Nephron progenitor cell (in vitro differentiated cells): ENCODE measurements around the gene CLTA.

Experiments used
- DNase-seq: peaks from one replicate; pipeline ENCODE4 v3.0.0; 2021
- H3K27ac Mint-ChIP-seq: 2 replicates; pipeline ENCODE4 v1.8.0; 2021; ENCODE audit warnings: mild to moderate bottlenecking, moderate library complexity, mixed read lengths
- H3K27me3 Mint-ChIP-seq: 2 replicates; pipeline ENCODE4 v1.8.0; 2021; ENCODE audit warnings: mild to moderate bottlenecking, low read depth, mixed read lengths; ENCODE audit not compliant: poor library complexity
- H3K36me3 Mint-ChIP-seq: 2 replicates; pipeline ENCODE4 v1.8.0; 2021; ENCODE audit warnings: low read depth, mixed read lengths
- H3K4me1 Mint-ChIP-seq: 2 replicates; pipeline ENCODE4 v1.8.0; 2021; ENCODE audit warnings: mixed read lengths
- H3K4me3 Mint-ChIP-seq: 2 replicates; pipeline ENCODE4 v1.8.0; 2021; ENCODE audit warnings: mild to moderate bottlenecking, moderate library complexity, mixed read lengths
- H3K9me3 Mint-ChIP-seq: 2 replicates; pipeline ENCODE4 v1.8.0; 2021; ENCODE audit warnings: mild to moderate bottlenecking, moderate library complexity, mixed read lengths
- TF ChIP-seq, protein P1 (sequence below): fragments of 200-600 bp; sonication (generic); IDR thresholded peaks from 2 replicates; pipeline ENCODE4 v1.5.0; 2021; ENCODE audit warnings: antibody characterized with exemption

The CLTA gene, protein sequence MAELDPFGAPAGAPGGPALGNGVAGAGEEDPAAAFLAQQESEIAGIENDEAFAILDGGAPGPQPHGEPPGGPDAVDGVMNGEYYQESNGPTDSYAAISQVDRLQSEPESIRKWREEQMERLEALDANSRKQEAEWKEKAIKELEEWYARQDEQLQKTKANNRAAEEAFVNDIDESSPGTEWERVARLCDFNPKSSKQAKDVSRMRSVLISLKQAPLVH

DNA sequence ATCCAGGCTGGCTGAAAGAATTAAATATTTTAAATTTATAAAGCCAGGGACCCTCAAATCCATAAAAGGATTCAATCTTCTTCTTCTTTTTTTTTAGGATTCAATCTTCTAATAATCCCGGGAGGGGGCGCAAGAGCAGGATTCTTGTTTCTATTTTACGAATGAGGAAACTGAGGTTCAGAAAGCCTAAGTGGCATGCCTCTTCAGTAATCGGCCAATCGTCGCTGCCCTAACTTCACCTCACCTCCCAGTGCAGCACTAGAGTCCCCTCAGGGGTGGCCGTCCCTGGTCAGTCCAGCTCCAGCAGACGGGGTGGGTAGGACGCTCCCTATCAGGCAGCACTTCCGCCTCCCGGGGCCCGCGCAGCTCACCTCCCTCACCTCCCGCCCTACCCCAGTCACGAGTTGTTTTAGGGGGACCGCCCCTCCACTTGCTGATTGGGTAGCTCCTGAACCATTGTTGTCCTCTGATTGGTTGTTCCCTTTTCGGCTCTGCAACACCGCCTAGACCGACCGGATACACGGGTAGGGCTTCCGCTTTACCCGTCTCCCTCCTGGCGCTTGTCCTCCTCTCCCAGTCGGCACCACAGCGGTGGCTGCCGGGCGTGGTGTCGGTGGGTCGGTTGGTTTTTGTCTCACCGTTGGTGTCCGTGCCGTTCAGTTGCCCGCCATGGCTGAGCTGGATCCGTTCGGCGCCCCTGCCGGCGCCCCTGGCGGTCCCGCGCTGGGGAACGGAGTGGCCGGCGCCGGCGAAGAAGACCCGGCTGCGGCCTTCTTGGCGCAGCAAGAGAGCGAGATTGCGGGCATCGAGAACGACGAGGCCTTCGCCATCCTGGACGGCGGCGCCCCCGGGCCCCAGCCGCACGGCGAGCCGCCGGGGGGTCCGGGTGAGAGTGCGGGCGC, at the start of gene CLTA:
CLTA (plus strand) TSS at position 534 of the 902 bp plus-strand sequence; CDS start at position 670, 136 bp downstream.
- Mint-ChIP-seq H3K36me3 (peaks cover 21% of the 10 kb centered on the region), H3K4me1 (peaks cover 62% of the 10 kb centered on the region), H3K27ac (peak within 1 kb of the TSS; percentile 90), H3K4me3 (peak within 1 kb of the TSS; percentile 92), H3K9me3 (no peaks in the 10 kb centered on the region), H3K27me3 (peaks cover 8% of the 10 kb centered on the region)
- TF ChIP-seq, protein P1, sequence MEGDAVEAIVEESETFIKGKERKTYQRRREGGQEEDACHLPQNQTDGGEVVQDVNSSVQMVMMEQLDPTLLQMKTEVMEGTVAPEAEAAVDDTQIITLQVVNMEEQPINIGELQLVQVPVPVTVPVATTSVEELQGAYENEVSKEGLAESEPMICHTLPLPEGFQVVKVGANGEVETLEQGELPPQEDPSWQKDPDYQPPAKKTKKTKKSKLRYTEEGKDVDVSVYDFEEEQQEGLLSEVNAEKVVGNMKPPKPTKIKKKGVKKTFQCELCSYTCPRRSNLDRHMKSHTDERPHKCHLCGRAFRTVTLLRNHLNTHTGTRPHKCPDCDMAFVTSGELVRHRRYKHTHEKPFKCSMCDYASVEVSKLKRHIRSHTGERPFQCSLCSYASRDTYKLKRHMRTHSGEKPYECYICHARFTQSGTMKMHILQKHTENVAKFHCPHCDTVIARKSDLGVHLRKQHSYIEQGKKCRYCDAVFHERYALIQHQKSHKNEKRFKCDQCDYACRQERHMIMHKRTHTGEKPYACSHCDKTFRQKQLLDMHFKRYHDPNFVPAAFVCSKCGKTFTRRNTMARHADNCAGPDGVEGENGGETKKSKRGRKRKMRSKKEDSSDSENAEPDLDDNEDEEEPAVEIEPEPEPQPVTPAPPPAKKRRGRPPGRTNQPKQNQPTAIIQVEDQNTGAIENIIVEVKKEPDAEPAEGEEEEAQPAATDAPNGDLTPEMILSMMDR = peak; percentile 31
- peak; percentile 91 for DNase-seq

DNA sequence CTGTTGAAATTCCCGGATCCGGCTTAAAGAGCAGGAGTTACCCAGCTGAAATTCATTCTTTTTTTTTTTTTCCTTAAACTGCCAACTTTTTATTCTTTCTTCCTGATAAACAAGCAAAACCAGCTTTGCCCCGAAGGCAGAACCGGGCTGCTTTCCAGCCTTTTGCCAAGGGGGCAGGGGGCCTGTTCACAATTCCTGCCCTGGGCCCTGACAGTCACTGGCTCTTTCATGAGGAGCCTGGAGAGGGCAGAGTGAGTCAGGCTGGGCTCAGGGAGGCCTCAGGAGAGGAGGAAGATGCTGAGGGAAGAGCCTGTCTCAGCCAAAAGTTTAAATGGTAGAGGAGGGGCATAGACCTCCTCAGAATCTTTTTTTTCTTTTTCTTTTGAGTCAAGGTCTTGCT, 49.4 kb upstream of the CLTA start:
- H3K27ac Mint-ChIP-seq = no peak overlapping the region
- peak; percentile 12 for DNase-seq

DNA sequence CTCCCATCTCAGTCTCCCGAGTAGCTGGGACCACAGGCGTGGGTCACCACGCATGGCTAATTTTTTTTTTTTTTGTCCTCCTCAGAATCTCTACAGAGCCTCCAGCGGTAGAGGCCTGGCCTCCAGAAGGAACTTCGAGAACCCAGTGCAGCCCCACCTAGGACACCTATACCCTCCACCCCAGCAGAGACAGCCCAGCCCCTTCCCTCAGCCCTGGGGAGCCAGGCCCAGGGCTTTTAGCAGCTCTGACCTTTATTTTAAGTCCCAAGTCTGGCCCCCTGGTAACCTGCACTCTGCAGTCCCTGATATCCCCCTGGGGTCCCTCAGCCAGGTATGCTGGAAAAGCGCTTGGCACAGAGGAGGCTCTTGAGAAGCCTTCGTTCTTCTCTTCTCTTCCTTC, 49.0 kb upstream of the CLTA start:
- H3K27me3 Mint-ChIP-seq = peaks cover 20% of the 10 kb centered on the region
- peaks cover 14% of the 10 kb centered on the region for H3K9me3 Mint-ChIP-seq
- no peak overlapping the region for H3K4me3 Mint-ChIP-seq
- H3K36me3 Mint-ChIP-seq = peaks cover 24% of the 10 kb centered on the region
- no peak overlapping the region for H3K27ac Mint-ChIP-seq
- H3K4me1 Mint-ChIP-seq = peaks cover 64% of the 10 kb centered on the region
- TF ChIP-seq, protein P1 = no peak
- no peak for DNase-seq

More for the DNA sequence above, 49.4 kb upstream of the CLTA start:
- Mint-ChIP-seq H3K36me3 (peaks cover 22% of the 10 kb centered on the region), H3K4me3 (no peak overlapping the region), H3K27me3 (peaks cover 20% of the 10 kb centered on the region), H3K4me1 (peaks cover 61% of the 10 kb centered on the region), H3K9me3 (peaks cover 12% of the 10 kb centered on the region)
- TF ChIP-seq, protein P1 = no peak

DNA sequence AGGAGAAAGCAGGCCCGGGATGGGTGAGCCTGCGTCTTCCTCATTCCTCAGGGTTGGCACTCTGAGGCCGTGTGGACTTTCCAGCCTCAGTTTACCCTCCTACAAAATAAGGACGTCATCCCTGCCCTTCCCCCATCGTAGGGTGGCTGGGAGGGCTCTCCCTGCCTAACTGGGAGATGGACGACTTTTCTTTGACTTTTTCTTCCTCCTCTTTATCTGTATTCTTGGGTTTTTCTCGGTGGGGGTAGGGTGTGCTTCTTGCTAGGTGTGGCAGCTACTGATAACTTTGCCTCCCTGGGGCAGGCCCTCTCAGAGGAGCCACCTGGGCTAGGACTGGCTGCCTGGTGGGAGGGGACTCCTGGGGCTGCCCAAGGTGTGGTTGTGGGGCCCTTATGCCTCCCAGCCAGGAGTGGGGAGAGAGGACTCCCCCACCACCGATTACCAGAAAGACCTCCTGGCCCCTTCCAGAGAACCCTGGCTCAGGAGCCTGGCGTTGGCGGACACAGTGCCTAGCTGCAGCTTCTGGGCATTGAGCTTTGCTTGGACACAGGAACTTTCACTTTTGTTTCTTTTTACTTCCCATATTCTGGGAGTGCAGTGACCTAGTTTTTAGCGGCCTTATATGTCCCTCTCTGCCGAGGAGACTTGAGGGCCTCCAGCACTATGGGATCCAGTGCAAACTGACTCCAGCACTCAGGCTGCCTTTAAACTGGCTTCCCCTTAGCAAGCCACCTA, 48.0 kb upstream of the CLTA start:
- H3K9me3 Mint-ChIP-seq = peaks cover 14% of the 10 kb centered on the region
- H3K27ac Mint-ChIP-seq = no peak overlapping the region
- H3K4me1 Mint-ChIP-seq = peaks cover 62% of the 10 kb centered on the region
- peaks cover 17% of the 10 kb centered on the region for H3K27me3 Mint-ChIP-seq
- H3K36me3 Mint-ChIP-seq = peaks cover 33% of the 10 kb centered on the region
- TF ChIP-seq, protein P1 = no peak
- no peak for DNase-seq
- H3K4me3 Mint-ChIP-seq = no peak overlapping the region

DNA sequence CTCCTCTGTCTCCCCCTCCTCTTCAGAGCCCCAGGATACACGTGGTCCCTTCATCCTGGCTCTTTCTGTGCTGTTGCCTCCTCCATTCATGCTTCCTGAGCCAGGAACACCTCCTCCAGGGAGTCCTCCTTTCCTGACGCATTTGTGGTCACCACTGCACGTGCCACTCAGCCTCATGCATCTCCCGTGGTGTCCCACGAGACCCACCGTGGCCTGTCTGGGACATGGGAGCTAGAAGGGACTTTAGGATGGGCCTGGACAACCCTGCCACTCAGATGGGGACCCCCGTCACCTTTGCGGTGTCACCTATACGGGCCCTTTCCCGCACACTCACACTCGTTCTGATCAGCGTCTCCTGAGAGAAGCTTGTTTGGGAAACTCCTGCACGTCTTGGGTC, 47.5 kb upstream of the CLTA start:
- H3K27ac Mint-ChIP-seq = no peak overlapping the region
- TF ChIP-seq, protein P1 = no peak
- no peak overlapping the region for H3K4me3 Mint-ChIP-seq

More for the DNA sequence above, 47.5 kb upstream of the CLTA start:
- peaks cover 14% of the 10 kb centered on the region for H3K9me3 Mint-ChIP-seq
- H3K27me3 Mint-ChIP-seq = peaks cover 11% of the 10 kb centered on the region
- no peak for DNase-seq
- peaks cover 59% of the 10 kb centered on the region for H3K4me1 Mint-ChIP-seq
- peaks cover 35% of the 10 kb centered on the region for H3K36me3 Mint-ChIP-seq
